Hepatocyte (in vitro differentiated cells): ENCODE results near the gene TNFSF15. TPM values are rescaled to one million over a fixed set of nuclear protein-coding genes. Genes with fewer than 3 reads are reported as not detected.
"Not testable (repeated sequence)": the region's sequence is repeated elsewhere in the genome, so short reads cannot be mapped to it uniquely, and the experiment has no call there.

Source experiments
- DNase-seq: peaks from one replicate; pipeline ENCODE4 v3.0.0-alpha.2; 2016; ENCODE audit warnings: low spot score
- H2AFZ ChIP-seq: fragments of 200-600 bp; sonication (generic); 2 replicates; pipeline ENCODE4 v1.6.0; 2016; ENCODE audit warnings: antibody characterized with exemption, mild to moderate bottlenecking
- H3K27ac ChIP-seq: fragments of 200-600 bp; sonication (generic); 2 replicates; pipeline ENCODE4 v1.5.1; 2016; ENCODE audit warnings: mild to moderate bottlenecking
- H3K27me3 ChIP-seq: fragments of 200-600 bp; sonication (generic); 2 replicates; pipeline ENCODE4 v1.6.1; 2016
- H3K36me3 ChIP-seq: fragments of 200-600 bp; sonication (generic); replicated peaks from 2 replicates; pipeline ENCODE4 v1.5.1; 2016; ENCODE audit warnings: low read depth; ENCODE audit not compliant: insufficient read depth
- H3K4me1 ChIP-seq: fragments of 200-600 bp; sonication (generic); 2 replicates; pipeline ENCODE4 v1.5.1; 2016; ENCODE audit warnings: mild to moderate bottlenecking, moderate library complexity; ENCODE audit not compliant: insufficient read depth
- H3K4me2 ChIP-seq: fragments of 200-600 bp; sonication (generic); 2 replicates; pipeline ENCODE4 v1.6.0; 2016
- H3K4me3 ChIP-seq: fragments of 200-600 bp; sonication (generic); 2 replicates; pipeline ENCODE4 v1.5.1; 2016; ENCODE audit warnings: mild to moderate bottlenecking
- H3K79me2 ChIP-seq: fragments of 200-600 bp; sonication (generic); 2 replicates; pipeline ENCODE4 v1.6.0; 2017; ENCODE audit warnings: mild to moderate bottlenecking
- H3K9me2 ChIP-seq: fragments of 200-600 bp; sonication (generic); replicated peaks from 2 replicates; pipeline ENCODE4 v1.6.0; 2017; ENCODE audit warnings: mild to moderate bottlenecking; ENCODE audit not compliant: insufficient read depth
- H3K9me3 ChIP-seq: fragments of 200-600 bp; sonication (generic); 2 replicates; pipeline ENCODE4 v1.5.1; 2016; ENCODE audit warnings: low read depth, mild to moderate bottlenecking
- H4K20me1 ChIP-seq: fragments of 200-600 bp; sonication (generic); 2 replicates; pipeline ENCODE4 v1.6.0; 2016; ENCODE audit warnings: mild to moderate bottlenecking; ENCODE audit not compliant: insufficient read depth, poor library complexity, severe bottlenecking
- CTCF ChIP-seq: fragments of 200-600 bp; sonication (generic); IDR thresholded peaks from 2 replicates; pipeline ENCODE4 v1.5.1; 2016; ENCODE audit warnings: antibody characterized with exemption, mild to moderate bottlenecking; ENCODE audit not compliant: poor library complexity
- EZH2 ChIP-seq: fragments of 200-600 bp; sonication (generic); IDR thresholded peaks from 2 replicates; pipeline ENCODE4 v1.6.1; 2016; ENCODE audit warnings: antibody characterized with exemption, mild to moderate bottlenecking, borderline replicate concordance
- EZH2phosphoT487 ChIP-seq: fragments of 200-600 bp; sonication (generic); IDR thresholded peaks from one replicate; pipeline ENCODE4 v1.6.1; 2018; ENCODE audit warnings: antibody characterized with exemption, mild to moderate bottlenecking, low read depth, moderate library complexity; ENCODE audit not compliant: unreplicated experiment, severe bottlenecking
- WGBS: methylation state at CpG from one replicate; pipeline ENCODE4 v1.1.6; 2016; ENCODE audit warnings: low lambda C conversion rate; ENCODE audit errors: missing lambda C conversion rate; 5-methylcytosine and 5-hydroxymethylcytosine counted together
- polyA plus RNA-seq: library from polyadenylated mRNA; unstranded; fragments of >200 nt; fragmentation: Nextera tagmentation; extraction: Ambion mirVana; gene quantifications from 2 replicates; pipeline ENCODE4 v1.2.1, GENCODE V29; 2016
- total RNA-seq: library from RNA; depleted of rRNA; stranded (reverse); fragments of >200 nt; gene quantifications from 2 replicates; pipeline ENCODE4 v1.2.3, GENCODE V29; 2014

TNFSF15 gene
- total and polyA plus RNA-seq, 2 experiments from 2014 or later, result 3.3 to 8.5 TPM

GRCh38 chr9:114745108-114745848 is 60.6 kb downstream of the TNFSF15 start:
- Histone ChIP-seq H3K4me1 (no peaks in the 10 kb centered on the region), H3K4me3 (no peak overlapping the region), H3K79me2 (no peaks in the 10 kb centered on the region), H3K9me2 (no peaks in the 10 kb centered on the region), H3K27ac (no peak overlapping the region), H2AFZ (no peak overlapping the region), H3K36me3 (no peaks in the 10 kb centered on the region), H3K4me2 (no peak overlapping the region), H3K9me3 (no peaks in the 10 kb centered on the region), H3K27me3 (no peaks in the 10 kb centered on the region), H4K20me1 (no peaks in the 10 kb centered on the region)
- no peak for DNase-seq
- no peak for TF ChIP-seq EZH2phosphoT487
- TF ChIP-seq CTCF, result no peak
- TF ChIP-seq EZH2, result no peak
- WGBS, result 93% methylated on average over 6 of the region's 6 CpGs

GRCh38 chr9:114743446-114743845 is 62.4 kb downstream of the TNFSF15 start:
- Histone ChIP-seq H4K20me1 (no peaks in the 10 kb centered on the region), H3K27me3 (no peaks in the 10 kb centered on the region), H2AFZ (no peak overlapping the region), H3K79me2 (no peaks in the 10 kb centered on the region), H3K9me3 (no peaks in the 10 kb centered on the region), H3K4me1 (no peaks in the 10 kb centered on the region), H3K4me2 (no peak overlapping the region), H3K27ac (no peak overlapping the region), H3K9me2 (no peaks in the 10 kb centered on the region), H3K4me3 (no peak overlapping the region), H3K36me3 (no peaks in the 10 kb centered on the region)
- no peak for TF ChIP-seq EZH2phosphoT487
- no peak for DNase-seq
- WGBS, result 97% methylated on average over 3 of the region's 3 CpGs

- Histone ChIP-seq H3K27ac (no peak overlapping the region), H3K9me3 (no peaks in the 10 kb centered on the region), H3K4me2 (no peak overlapping the region), H2AFZ (no peak overlapping the region), H3K27me3 (no peaks in the 10 kb centered on the region), H3K79me2 (no peaks in the 10 kb centered on the region), H3K36me3 (no peaks in the 10 kb centered on the region), H3K4me1 (no peaks in the 10 kb centered on the region), H4K20me1 (no peaks in the 10 kb centered on the region), H3K4me3 (no peak overlapping the region), H3K9me2 (no peaks in the 10 kb centered on the region)
- no peak for DNase-seq
- whole genome bisulfite sequencing, result 96% methylated on average over 2 of the region's 2 CpGs
- TF ChIP-seq EZH2phosphoT487 (no peak), CTCF (no peak), EZH2 (no peak)
Observed at GRCh38 chr9:114742947-114743346, 62.9 kb downstream of the TNFSF15 start.

GRCh38 chr9:114741521-114741920 is 64.3 kb downstream of the TNFSF15 start:
- not testable (repeated sequence) for H3K27ac ChIP-seq, H3K36me3 ChIP-seq, H3K4me3 ChIP-seq, H3K9me3 ChIP-seq, H3K79me2 ChIP-seq, H2AFZ ChIP-seq, H3K27me3 ChIP-seq, H3K9me2 ChIP-seq, DNase-seq, H4K20me1 ChIP-seq, H3K4me1 ChIP-seq, H3K4me2 ChIP-seq
- 91% methylated on average over 1 of the region's 1 CpG for WGBS
